Effector memory CD8-positive, alpha-beta T cell (primary cell): Measurements from ENCODE around the gene ZNF784.

Experiments used
- ATAC-seq: fragments of 150-1000 bp; cut with Tn5 transposase; replicated peaks from 2 replicates; pipeline ENCODE4 v1.10.0; 2021; ENCODE audit warnings: mild to moderate bottlenecking, moderate library complexity
- DNase-seq, 3 experiments: peaks; one replicate each; pipeline ENCODE4 v3.0.0; 2021
- H3K27ac Mint-ChIP-seq, 2 donors: one replicate each; pipeline ENCODE4 v1.8.0; 2022; ENCODE audit warnings: mild to moderate bottlenecking in 2 of 2, mixed read lengths in 2 of 2, moderate library complexity in 2 of 2
- H3K27me3 Mint-ChIP-seq, 2 donors: one replicate each; pipeline ENCODE4 v1.8.0; 2022; ENCODE audit warnings: mixed read lengths in 2 of 2
- H3K36me3 Mint-ChIP-seq: one replicate; pipeline ENCODE4 v1.8.0; 2022; ENCODE audit warnings: mild to moderate bottlenecking, moderate library complexity, mixed read lengths; ENCODE audit not compliant: insufficient read depth
- H3K4me1 Mint-ChIP-seq, 2 donors: one replicate each; pipeline ENCODE4 v1.8.0; 2022; ENCODE audit warnings: low read depth in 2 of 2, mixed read lengths in 2 of 2
- H3K4me3 Mint-ChIP-seq, 2 donors: one replicate each; pipeline ENCODE4 v1.8.0; 2022; ENCODE audit warnings: mild to moderate bottlenecking in 2 of 2, mixed read lengths in 2 of 2, moderate library complexity in 2 of 2
- H3K9me3 Mint-ChIP-seq, 2 donors: one replicate each; pipeline ENCODE4 v1.8.0; 2022; ENCODE audit warnings: mixed read lengths in 2 of 2
- total RNA-seq, 9 experiments: gene quantifications; one replicate each; lab custom pipeline; 2026; lab: John Stamatoyannopoulos, UW

ZNF784 gene, protein sequence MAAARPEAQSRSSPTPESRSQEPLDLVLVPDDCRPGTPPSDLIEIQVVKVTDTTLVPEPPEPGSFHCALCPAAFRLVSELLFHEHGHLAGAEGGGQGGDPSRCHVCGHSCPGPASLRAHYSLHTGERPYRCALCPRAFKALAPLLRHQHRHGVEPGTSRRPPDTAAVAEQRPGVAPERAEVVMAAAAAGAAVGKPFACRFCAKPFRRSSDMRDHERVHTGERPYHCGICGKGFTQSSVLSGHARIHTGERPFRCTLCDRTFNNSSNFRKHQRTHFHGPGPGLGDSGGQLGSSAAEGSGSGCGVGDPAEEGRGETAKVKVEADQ
- 3.2 to 7.9 (median 4.5) reads per million in 9 experiments for total RNA-seq

DNA sequence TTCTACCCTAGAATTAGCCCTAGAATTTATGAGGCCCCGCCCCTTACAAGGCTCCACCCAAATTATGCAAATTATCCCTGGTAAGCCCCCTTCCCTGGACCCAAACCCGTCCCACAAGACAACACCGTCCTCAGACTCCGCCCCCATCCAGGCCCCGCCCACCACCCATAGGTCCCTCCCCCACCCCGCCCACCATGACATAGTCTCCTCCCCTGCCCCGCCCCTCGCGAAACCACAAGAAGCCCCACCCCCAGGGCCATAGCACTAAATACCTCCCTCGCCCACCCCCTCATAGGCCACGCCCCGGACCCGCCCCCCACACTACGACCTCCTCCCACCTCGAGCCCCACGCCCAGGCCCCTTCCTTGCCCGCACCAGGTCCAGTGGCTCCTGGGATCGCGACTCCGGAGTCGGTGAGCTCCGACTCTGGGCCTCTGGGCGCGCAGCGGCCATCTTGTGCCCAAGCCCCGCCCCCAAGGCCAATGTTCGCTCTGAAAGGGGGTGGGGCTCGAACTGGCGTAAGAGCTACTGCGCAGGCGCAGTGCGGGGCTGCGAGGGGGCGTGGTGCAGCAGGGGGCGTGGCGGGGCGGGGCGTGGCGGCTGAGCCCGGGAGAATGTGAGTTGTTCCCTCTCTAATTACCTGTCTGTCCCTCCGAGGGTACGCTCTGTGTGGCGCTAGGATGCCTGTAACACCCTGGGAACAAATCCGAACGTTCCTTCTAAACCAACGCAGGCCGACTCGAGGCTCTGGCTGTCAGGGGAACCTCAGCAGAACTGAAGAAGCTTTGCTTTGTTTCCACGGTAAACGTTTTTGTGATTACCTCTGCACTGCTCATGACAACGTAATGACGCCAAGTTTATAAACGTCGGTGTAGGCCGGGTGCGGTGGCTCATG lies at the start of gene ZNF784:
Gene ZNF784 (minus strand): TSS at position 458 of the 895 bp plus-strand sequence. CDS start 5 bp downstream, at position 453.
- H3K4me1 Mint-ChIP-seq = peaks cover 22 to 35% of the 10 kb centered on the region in 2 donors
- H3K9me3 Mint-ChIP-seq = no peaks in the 10 kb centered on the region
- ATAC-seq = peak; percentile 65
- H3K27me3 Mint-ChIP-seq = no peaks in the 10 kb centered on the region
- peak; percentile 92 to 94 (median 93) for DNase-seq
- H3K36me3 Mint-ChIP-seq = peaks cover 21% of the 10 kb centered on the region
- H3K27ac Mint-ChIP-seq = peak within 1 kb of the TSS; percentile 94 to 96
- H3K4me3 Mint-ChIP-seq = peak within 1 kb of the TSS; percentile 85

DNA sequence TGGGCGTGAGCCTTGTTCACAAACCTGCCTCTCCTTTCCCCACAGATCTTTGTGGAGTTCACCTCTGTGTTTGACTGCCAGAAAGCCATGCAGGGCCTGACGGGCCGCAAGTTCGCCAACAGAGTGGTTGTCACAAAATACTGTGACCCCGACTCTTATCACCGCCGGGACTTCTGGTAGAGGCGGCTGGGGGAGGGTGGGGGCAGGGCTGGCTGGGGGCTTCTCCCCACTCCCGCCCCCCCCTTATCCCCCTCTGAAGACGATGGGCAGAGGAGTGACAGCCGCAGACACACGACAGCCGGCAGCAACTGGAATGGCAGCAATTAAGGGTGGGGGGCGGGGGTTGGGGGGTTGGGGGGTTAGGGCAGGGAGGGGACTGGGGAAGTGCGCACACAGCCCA lies 49.5 kb upstream of the ZNF784 start:
- Mint-ChIP-seq H3K4me3 (peak overlapping the region; percentile 15 to 90), H3K36me3 (peaks cover 78% of the 10 kb centered on the region), H3K9me3 (no peaks in the 10 kb centered on the region), H3K27me3 (no peaks in the 10 kb centered on the region), H3K4me1 (peaks cover 47 to 48% of the 10 kb centered on the region in 2 donors), H3K27ac (peak overlapping the region; percentile 77 to 95)
- no peak for DNase-seq
- no peak for ATAC-seq

DNA sequence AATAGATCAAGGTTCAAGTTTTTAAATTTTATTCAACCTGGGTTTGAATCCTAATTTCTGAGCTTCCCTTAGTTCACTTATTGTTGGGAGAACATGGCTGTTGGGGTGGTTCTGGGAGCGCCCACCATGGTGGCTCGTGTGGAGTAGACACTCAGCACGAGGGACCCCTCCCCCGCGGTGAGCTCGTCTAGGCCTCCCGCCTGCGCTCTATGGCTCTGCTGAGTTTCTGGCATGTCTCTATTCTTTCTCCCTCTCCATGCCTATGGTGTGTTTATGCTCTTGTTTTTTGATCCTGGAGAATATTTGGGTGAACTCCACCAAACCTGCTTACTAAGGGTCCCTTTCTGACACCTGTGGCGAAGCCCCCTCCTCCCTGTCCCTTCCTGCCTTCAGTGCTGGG lies 49.1 kb upstream of the ZNF784 start:
- Mint-ChIP-seq H3K27me3 (no peaks in the 10 kb centered on the region), H3K36me3 (peaks cover 75% of the 10 kb centered on the region), H3K9me3 (no peaks in the 10 kb centered on the region), H3K27ac (peak overlapping the region; percentile 77 to 95), H3K4me3 (peak overlapping the region in 1 of 2 donors; percentile 15), H3K4me1 (peaks cover 44 to 48% of the 10 kb centered on the region in 2 donors)
- DNase-seq (no peak), ATAC-seq (no peak)

DNA sequence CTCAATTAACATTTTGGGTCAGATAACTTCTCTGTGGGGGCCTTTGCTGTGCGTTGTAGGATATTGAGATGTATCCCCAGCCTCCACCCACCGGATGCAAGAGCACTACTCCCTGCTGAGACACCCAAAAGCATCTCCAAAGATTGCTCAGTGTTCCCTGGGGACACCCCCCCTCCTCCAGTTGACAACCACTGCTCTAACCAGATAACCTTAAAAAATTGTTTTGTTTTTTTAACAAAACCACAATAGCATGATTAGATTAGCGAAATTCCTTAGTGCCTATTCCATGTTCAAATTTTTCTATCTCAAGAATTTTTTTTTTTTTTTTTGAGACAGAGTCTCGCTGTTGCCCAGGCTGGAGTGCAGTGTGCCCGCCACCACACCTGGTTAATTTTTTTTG lies 48.1 kb upstream of the ZNF784 start:
- DNase-seq (no peak), ATAC-seq (no peak)
- Mint-ChIP-seq H3K9me3 (no peaks in the 10 kb centered on the region), H3K27ac (peak overlapping the region in 1 of 2 donors; percentile 95), H3K27me3 (no peaks in the 10 kb centered on the region), H3K4me3 (no peak overlapping the region), H3K36me3 (peaks cover 77% of the 10 kb centered on the region), H3K4me1 (peaks cover 35 to 39% of the 10 kb centered on the region in 2 donors)

DNA sequence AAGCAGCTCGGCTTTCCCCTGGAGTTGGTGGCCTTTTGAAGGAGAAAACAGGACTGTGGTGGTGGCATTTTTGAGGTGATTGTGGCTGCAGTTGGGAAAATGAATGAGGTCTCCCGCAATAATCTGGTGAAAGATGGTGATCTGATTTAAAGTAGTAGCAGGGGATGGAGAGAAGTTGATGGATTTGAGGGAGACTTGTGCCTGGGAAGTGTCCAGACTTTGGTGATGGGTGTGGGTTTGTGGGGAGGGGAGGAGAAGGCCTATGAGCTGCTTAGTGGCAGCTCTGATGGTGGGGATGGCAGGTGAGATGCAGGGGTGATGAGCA lies 46.6 kb upstream of the ZNF784 start:
- ATAC-seq (no peak), DNase-seq (no peak)
- Mint-ChIP-seq H3K4me3 (no peak overlapping the region), H3K27ac (peak overlapping the region; percentile 58 to 70), H3K36me3 (peaks cover 91% of the 10 kb centered on the region), H3K27me3 (no peaks in the 10 kb centered on the region), H3K4me1 (peaks cover 30% of the 10 kb centered on the region in 2 donors), H3K9me3 (no peaks in the 10 kb centered on the region)

DNA sequence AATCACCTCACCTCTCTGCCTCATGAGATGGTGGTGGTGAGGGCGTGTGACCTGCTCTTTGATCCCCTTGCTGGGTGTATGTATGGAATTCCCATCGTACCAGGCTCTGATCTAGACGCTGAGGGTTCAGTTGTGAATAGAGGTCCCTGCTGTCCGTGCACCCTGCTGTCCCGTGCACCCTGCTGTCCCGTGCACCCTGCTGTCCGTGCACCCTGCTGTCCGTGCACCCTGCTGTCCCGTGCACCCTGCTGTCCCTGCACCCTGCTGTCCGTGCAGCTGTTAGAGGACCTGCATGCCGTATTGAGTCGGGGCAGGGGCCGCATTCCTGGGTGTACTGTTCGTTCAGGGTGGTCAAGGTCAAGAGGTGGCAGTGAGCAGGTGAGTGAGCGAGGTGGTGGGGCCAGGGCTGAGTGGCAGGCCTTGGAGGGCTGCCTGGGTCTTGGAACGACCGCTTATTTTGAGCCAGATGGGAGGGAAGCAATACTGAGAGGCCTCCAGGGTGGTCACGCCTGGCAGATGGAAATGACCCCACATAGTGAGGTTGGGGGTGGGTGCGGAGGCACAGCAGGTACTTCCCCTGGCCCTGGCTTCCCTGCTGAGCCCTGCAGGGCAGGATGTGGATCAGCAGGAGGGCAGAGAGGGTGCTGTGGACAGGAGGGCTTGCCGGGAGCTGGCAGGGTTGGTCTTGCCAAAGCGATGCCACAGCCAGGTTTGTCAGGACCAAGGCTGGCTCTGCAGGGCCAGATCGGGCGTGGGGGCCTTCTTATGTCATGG lies 46.1 kb upstream of the ZNF784 start:
- no peaks in the 10 kb centered on the region for H3K27me3 Mint-ChIP-seq
- peaks cover 92% of the 10 kb centered on the region for H3K36me3 Mint-ChIP-seq
- ATAC-seq (no peak), DNase-seq (no peak)
- peak overlapping the region in 1 of 2 donors; percentile 70 for H3K27ac Mint-ChIP-seq
- no peak overlapping the region for H3K4me3 Mint-ChIP-seq
- H3K9me3 Mint-ChIP-seq = no peaks in the 10 kb centered on the region
- peaks cover 24 to 28% of the 10 kb centered on the region in 2 donors for H3K4me1 Mint-ChIP-seq

DNA sequence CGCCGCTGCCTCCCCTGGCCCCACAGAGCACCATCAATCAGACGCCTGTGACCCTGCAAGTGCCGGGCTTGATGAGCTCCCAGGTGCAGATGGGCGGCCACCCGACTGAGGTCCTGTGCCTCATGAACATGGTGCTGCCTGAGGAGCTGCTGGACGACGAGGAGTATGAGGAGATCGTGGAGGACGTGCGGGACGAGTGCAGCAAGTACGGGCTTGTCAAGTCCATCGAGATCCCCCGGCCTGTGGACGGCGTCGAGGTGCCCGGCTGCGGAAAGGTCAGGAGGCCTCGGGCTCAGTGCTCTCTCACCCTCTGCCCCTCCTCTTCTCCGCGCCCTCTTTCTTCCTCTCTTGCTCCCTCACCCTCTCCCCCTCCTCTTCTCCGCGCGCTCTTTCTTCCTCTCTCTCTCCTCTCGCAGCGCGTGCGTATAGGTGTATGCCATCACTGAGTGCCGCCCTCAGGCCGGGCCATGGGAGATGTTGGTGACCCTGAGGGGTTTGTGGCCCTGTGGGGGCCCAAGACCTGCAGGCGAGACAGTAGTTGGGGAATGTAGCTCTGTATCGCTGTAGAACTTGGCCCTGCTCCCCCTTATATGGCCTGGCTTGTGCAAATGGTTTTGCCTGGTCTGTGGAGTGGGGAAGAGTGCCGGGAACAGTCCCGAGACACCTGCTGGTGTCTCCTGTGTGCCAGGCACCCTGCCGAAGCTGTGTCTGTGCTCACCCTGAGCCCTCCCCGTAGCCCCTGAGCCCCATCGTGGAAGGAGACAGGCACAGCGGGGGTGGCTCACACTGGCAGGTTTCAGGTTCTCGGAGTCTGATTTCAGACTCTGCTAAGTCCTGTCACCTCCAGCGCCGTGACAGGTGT lies 45.3 kb upstream of the ZNF784 start:
- Mint-ChIP-seq H3K9me3 (no peaks in the 10 kb centered on the region), H3K36me3 (peaks cover 92% of the 10 kb centered on the region), H3K27me3 (no peaks in the 10 kb centered on the region), H3K4me3 (no peak overlapping the region), H3K27ac (peak overlapping the region in 1 of 2 donors; percentile 87), H3K4me1 (peaks cover 22 to 29% of the 10 kb centered on the region in 2 donors)
- DNase-seq (no peak), ATAC-seq (no peak)

DNA sequence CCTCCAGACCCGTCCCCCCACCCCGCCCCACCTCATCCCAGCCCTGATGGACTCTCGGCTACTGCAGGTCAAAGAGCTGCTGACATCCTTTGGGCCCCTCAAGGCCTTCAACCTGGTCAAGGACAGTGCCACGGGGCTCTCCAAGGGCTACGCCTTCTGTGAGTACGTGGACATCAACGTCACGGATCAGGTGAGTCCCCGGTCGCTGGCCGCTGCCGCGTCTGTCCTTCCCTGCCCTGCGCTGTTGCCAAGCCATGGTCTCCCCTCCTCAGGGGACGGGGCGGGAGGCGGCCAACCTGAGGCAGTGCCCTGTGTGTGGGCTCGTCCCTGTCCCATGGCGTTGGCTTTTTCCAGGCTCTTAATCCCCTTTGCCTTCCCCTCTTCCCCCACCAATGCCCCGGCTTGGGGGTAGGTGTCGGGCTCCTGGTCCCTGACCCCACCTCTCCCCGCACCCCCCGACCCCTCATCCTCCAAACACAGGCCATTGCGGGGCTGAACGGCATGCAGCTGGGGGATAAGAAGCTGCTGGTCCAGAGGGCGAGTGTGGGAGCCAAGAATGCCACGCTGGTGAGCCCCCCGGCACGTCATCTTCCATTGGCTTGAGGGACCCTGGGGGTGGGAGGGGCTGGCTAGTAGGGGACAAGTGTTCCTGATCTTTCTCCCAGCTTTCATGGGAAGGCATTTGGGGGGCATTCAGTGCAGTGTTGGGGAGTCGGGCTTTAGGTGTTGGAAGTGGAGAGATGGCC lies 44.4 kb upstream of the ZNF784 start:
- ATAC-seq (no peak), DNase-seq (no peak)
- H3K36me3 Mint-ChIP-seq = peaks cover 92% of the 10 kb centered on the region
- no peaks in the 10 kb centered on the region for H3K27me3 Mint-ChIP-seq
- peaks cover 24 to 32% of the 10 kb centered on the region in 2 donors for H3K4me1 Mint-ChIP-seq
- no peak overlapping the region for H3K4me3 Mint-ChIP-seq
- no peaks in the 10 kb centered on the region for H3K9me3 Mint-ChIP-seq
- H3K27ac Mint-ChIP-seq = no peak overlapping the region

DNA sequence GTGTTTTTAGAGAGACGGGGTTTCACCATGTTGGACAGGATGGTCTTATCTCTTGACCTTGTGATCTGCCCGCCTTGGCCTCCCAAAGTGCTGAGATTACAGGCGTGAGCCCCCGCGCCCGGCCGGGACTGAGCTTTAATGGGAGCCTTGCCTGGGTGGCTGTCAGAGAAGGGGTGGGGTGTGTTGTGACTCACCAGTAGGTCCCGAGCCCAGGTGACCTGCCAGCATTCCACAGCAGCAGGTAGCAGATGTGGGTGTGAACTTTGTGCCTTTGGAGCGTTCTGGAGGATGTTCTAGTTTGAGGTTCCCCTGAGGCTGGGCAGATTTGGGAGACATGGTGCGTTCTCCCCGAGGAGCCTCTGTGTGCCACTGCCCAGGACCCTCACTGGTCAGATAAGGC lies 43.6 kb upstream of the ZNF784 start:
- Mint-ChIP-seq H3K27me3 (no peaks in the 10 kb centered on the region), H3K36me3 (peaks cover 92% of the 10 kb centered on the region), H3K4me3 (no peak overlapping the region), H3K9me3 (no peaks in the 10 kb centered on the region), H3K4me1 (peaks cover 20 to 37% of the 10 kb centered on the region in 2 donors), H3K27ac (peak overlapping the region in 1 of 2 donors; percentile 65)
- no peak for ATAC-seq
- DNase-seq = no peak

DNA sequence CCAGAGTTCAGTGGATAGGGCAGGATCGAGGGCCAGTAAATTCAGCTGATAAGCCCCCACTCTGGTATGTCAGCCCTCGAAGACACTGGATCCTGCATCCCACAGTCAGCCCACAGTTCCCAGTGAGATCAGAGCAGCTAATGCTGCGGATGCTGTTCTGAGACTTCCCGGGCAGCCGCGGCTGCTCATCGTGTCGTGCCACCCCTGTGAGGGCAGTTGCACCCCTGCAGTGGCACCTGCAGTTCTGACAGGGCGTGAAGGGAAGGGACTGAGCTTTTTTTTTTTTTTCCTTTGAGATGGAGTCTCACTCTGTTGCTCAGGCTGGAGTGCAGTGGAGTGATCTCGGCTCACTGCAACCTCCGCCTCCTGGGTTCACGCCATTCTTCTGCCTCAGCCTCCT lies 43.1 kb upstream of the ZNF784 start:
- H3K36me3 Mint-ChIP-seq = peaks cover 92% of the 10 kb centered on the region
- ATAC-seq (no peak), DNase-seq (no peak)
- H3K4me1 Mint-ChIP-seq = peaks cover 20 to 40% of the 10 kb centered on the region in 2 donors
- H3K27ac Mint-ChIP-seq = peak overlapping the region in 1 of 2 donors; percentile 65
- H3K27me3 Mint-ChIP-seq = no peaks in the 10 kb centered on the region
- no peaks in the 10 kb centered on the region for H3K9me3 Mint-ChIP-seq
- H3K4me3 Mint-ChIP-seq = no peak overlapping the region

DNA sequence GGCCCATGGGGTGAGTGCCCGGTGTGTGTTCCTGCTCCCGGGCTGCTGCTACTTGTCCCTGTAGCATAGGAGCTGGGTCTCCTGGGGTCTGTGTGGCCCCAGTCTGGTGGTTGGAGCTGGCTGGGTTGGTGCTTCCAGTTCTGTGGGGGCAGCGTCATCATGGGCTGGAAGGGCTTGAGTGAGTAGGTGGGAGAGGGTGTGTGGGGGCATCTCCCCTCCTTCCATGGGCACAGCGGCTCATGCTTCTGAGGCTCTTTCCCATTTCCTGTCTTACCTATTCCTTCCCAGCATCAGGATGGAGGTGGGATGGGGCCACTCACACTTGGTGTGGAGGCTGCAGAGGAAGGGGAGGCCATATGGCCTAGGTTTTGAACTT lies 42.6 kb upstream of the ZNF784 start:
- Mint-ChIP-seq H3K4me3 (no peak overlapping the region), H3K4me1 (peaks cover 22 to 41% of the 10 kb centered on the region in 2 donors), H3K27me3 (no peaks in the 10 kb centered on the region), H3K36me3 (peaks cover 92% of the 10 kb centered on the region), H3K9me3 (no peaks in the 10 kb centered on the region), H3K27ac (peak overlapping the region in 1 of 2 donors; percentile 65)
- DNase-seq (no peak), ATAC-seq (no peak)
